ENCODE measurements around the gene ST6GAL1.
"Not testable (repeated sequence)": the region's sequence is repeated elsewhere in the genome, so short reads cannot be mapped to it uniquely, and the experiment has no call there.

ST6GAL1 gene

GRCh38 chr3:186997473-186997939 is 67.2 kb downstream of the ST6GAL1 start:
- DNase-seq = no peak

- no peak for DNase-seq
Observed at GRCh38 chr3:186998937-186999368, 68.6 kb downstream of the ST6GAL1 start.

GRCh38 chr3:187000711-187001151 is 70.4 kb downstream of the ST6GAL1 start:
- no peak for DNase-seq

- no peak for DNase-seq
Observed at GRCh38 chr3:187002915-187003314, 72.6 kb downstream of the ST6GAL1 start.

GRCh38 chr3:187005827-187006481 is 75.6 kb downstream of the ST6GAL1 start:
- DNase-seq = no peak

- DNase-seq = no peak
Observed at GRCh38 chr3:187006864-187007630, 76.7 kb downstream of the ST6GAL1 start.

GRCh38 chr3:187010382-187010781 is 80.1 kb downstream of the ST6GAL1 start:
- not testable (repeated sequence) for DNase-seq

- peak in 1 of 2 donors; percentile 22 for DNase-seq
Observed at GRCh38 chr3:187011915-187012314, 81.6 kb downstream of the ST6GAL1 start.

GRCh38 chr3:187012609-187013051 is 82.3 kb downstream of the ST6GAL1 start:
- no peak for DNase-seq

GRCh38 chr3:187013159-187013716 is 82.9 kb downstream of the ST6GAL1 start:
- no peak for DNase-seq

GRCh38 chr3:187014417-187014864 is 84.1 kb downstream of the ST6GAL1 start:
- no peak for DNase-seq

- no peak for DNase-seq
Observed at GRCh38 chr3:187015903-187016638, 85.7 kb downstream of the ST6GAL1 start.

GRCh38 chr3:187016639-187017345 is 86.5 kb downstream of the ST6GAL1 start:
- no peak for DNase-seq

- DNase-seq = no peak
Observed at GRCh38 chr3:187017511-187018230, 87.3 kb downstream of the ST6GAL1 start.

- DNase-seq = no peak
Observed at GRCh38 chr3:187019542-187020072, 89.3 kb downstream of the ST6GAL1 start.

GRCh38 chr3:187020376-187020775 is 90.0 kb downstream of the ST6GAL1 start:
- no peak for DNase-seq

GRCh38 chr3:187021748-187022402 is 91.5 kb downstream of the ST6GAL1 start:
- no peak for DNase-seq

- no peak for DNase-seq
Observed at GRCh38 chr3:187022403-187023029, 92.2 kb downstream of the ST6GAL1 start.

- not testable (repeated sequence) for DNase-seq
Observed at GRCh38 chr3:187023340-187023739, 93.0 kb downstream of the ST6GAL1 start.

Data from hippocampal formation (tissue), 2 donors.